Tibial nerve (tissue), 4 donors: ENCODE results near the gene ZNF366. TPM values are rescaled to one million over a fixed set of nuclear protein-coding genes. Genes with fewer than 3 reads are reported as not detected.

ENCODE experiments used
- DNase-seq, 2 donors: peaks; one replicate each; pipeline ENCODE4 v3.0.0-alpha.2; 2019; ENCODE audit warnings: low spot score in 2 of 2
- H3K27ac ChIP-seq, 4 donors: fragments of 200-600 bp; sonication (generic) in 3 of 4; one replicate each; pipeline ENCODE4 v1.5.1; 2017 to 2019; ENCODE audit warnings: mild to moderate bottlenecking in 1 of 4
- H3K27me3 ChIP-seq, 2 donors: fragments of 200-600 bp; sonication (generic) in 1 of 2; one replicate each; pipeline versions ENCODE4 v1.5.1 to v1.6.0; 2017 to 2019
- H3K36me3 ChIP-seq, 3 donors: fragments of 200-600 bp; sonication (generic); one replicate each; pipeline ENCODE4 v1.5.1; 2018 to 2019
- H3K4me1 ChIP-seq, 4 donors: fragments of 200-600 bp; sonication (generic) in 3 of 4; one replicate each; pipeline ENCODE4 v1.5.1; 2017 to 2019
- H3K4me3 ChIP-seq, 4 donors: fragments of 200-600 bp; sonication (generic) in 3 of 4; one replicate each; pipeline ENCODE4 v1.5.1; 2017 to 2019; ENCODE audit warnings: mild to moderate bottlenecking in 1 of 4, moderate library complexity in 1 of 4
- H3K9me3 ChIP-seq, 4 donors: fragments of 200-600 bp; sonication (generic) in 3 of 4; one replicate each; pipeline ENCODE4 v1.5.1; 2017 to 2019
- EP300 ChIP-seq, 2 donors: sonication (generic); formaldehyde crosslinking; IDR thresholded peaks; one replicate each; pipeline ENCODE4 v1.6.1; 2017; ENCODE audit warnings: antibody characterized with exemption in 2 of 2, mild to moderate bottlenecking in 1 of 2
- POLR2A ChIP-seq, 2 donors: fragments of 450-650 bp; IDR thresholded peaks; one replicate each; pipeline ENCODE4 v1.6.1; 2017; ENCODE audit warnings: antibody characterized with exemption in 2 of 2, mild to moderate bottlenecking in 2 of 2, moderate library complexity in 2 of 2
- WGBS, 2 donors: methylation state at CpG; one replicate each; pipeline ENCODE4 v1.1.5; 2018; 5-methylcytosine and 5-hydroxymethylcytosine counted together
- total RNA-seq, 4 donors: library from RNA; depleted of rRNA; stranded (reverse); fragments of >200 nt; gene quantifications; one replicate each; pipeline ENCODE4 v1.1.0, GENCODE V29; 2016
- TF ChIP-seq, protein P1 (sequence below), 5 experiments: fragments of 200-600 bp in 3 of 5; fragments of 450-650 bp in 2 of 5; sonication (generic) in 3 of 5; IDR thresholded peaks; one replicate each; pipeline ENCODE4 v1.5.1; 2016 to 2019; ENCODE audit warnings: antibody characterized with exemption in 5 of 5, mild to moderate bottlenecking in 3 of 5, moderate library complexity in 2 of 5

ZNF366 gene
- total RNA-seq, 4 donors from 2014 or later = 3.3 to 10.6 (median 5.2) TPM

DNA sequence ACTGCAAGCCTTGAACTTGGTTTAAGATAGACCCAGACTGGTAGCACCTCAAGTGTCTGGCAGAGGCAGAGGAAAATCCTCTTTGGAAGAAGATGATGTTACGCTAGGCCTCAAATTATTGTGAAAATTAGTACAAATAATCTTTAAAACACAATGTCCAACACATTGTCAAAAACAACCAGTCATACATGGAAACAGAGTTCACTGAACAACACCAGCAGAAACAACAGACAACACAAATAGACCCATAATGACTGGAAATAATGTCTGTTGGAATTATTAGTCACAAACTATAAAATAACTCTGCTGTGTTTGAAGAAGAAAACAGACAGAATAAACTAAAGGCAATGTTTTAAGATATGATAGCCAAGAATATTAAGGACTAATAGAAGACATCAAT lies 15.4 kb upstream of the ZNF366 start:
- H3K4me1 ChIP-seq = peaks cover 0 to 13% (median 5%) of the 10 kb centered on the region in 4 donors
- WGBS, 2 donors = 96 to 100% methylated on average over 1 of the region's 1 CpG
- H3K27ac ChIP-seq = no peak overlapping the region
- peaks cover 0 to 9% (median 0%) of the 10 kb centered on the region in 4 donors for H3K9me3 ChIP-seq
- H3K4me3 ChIP-seq = no peak overlapping the region
- no peak for DNase-seq
- H3K27me3 ChIP-seq = no peaks in the 10 kb centered on the region
- TF ChIP-seq, protein P1, sequence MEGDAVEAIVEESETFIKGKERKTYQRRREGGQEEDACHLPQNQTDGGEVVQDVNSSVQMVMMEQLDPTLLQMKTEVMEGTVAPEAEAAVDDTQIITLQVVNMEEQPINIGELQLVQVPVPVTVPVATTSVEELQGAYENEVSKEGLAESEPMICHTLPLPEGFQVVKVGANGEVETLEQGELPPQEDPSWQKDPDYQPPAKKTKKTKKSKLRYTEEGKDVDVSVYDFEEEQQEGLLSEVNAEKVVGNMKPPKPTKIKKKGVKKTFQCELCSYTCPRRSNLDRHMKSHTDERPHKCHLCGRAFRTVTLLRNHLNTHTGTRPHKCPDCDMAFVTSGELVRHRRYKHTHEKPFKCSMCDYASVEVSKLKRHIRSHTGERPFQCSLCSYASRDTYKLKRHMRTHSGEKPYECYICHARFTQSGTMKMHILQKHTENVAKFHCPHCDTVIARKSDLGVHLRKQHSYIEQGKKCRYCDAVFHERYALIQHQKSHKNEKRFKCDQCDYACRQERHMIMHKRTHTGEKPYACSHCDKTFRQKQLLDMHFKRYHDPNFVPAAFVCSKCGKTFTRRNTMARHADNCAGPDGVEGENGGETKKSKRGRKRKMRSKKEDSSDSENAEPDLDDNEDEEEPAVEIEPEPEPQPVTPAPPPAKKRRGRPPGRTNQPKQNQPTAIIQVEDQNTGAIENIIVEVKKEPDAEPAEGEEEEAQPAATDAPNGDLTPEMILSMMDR (IDR thresholded peaks at IDR 0.05) = no peak
- TF ChIP-seq POLR2A (IDR thresholded peaks at IDR 0.05) = no peak
- TF ChIP-seq EP300 (IDR thresholded peaks at IDR 0.05) = no peak
- no peaks in the 10 kb centered on the region for H3K36me3 ChIP-seq

DNA sequence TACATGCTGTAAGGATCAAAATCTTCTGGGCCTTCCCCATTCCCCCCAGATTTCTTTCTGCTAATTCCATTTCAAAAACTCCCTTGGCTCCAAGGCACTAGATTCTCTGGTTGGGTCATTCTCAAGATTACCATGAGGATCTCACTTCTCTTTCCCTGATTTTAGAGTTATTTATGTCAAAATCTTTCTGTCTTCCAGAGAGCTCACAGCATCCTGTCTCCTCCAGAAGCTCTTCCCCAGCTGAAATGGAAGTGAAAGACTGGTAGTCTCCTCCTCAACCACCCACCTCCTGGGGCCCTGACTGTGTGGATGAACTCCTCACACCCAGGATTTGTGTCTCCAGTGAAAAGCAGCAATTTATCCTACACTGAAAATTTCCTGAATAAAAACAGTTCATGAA lies 11.9 kb upstream of the ZNF366 start:
- no peak overlapping the region for H3K4me3 ChIP-seq
- H3K36me3 ChIP-seq = no peaks in the 10 kb centered on the region
- H3K27ac ChIP-seq = peak overlapping the region in 2 of 4 donors; percentile 63 to 67

DNA sequence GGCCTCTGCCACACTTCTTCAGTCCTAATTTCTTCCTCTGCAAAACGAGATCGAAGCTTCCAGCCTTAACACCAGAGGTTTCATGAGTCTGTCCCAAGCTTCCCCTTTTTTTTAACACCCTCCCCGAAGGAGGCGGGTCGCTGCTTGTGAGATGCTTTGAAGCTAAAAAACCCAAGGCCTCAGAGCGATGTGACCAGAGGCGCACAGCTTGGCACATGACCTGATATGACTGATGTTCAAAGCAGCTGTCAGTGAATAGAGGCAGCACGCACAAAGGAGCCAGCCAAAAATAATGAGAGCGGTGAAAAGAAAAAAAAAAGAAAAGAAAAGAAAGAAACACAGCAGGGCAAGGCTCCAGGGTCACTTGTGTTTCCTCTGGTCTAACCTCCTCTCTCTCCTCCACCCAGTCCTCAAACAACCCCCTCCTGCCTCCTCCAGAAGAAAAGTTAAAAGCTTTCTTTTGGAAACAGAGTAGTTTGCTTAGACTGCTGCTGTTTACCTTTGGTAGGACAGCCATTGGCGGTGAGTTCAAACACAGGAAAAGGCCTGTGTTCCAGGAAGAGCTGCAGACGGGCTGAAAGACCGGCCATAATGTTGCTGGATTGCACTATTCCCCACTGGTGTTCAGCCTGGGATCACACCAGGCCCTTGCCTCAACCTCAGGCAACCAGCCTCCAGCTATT lies 10.9 kb upstream of the ZNF366 start:
- Histone ChIP-seq H3K9me3 (peaks cover 0 to 9% (median 0%) of the 10 kb centered on the region in 4 donors), H3K27me3 (no peaks in the 10 kb centered on the region), H3K4me3 (no peak overlapping the region), H3K36me3 (no peaks in the 10 kb centered on the region), H3K4me1 (peaks cover 0 to 16% (median 5%) of the 10 kb centered on the region in 4 donors), H3K27ac (peak overlapping the region in 3 of 4 donors; percentile 32 to 67 (median 63))
- peak; percentile 38 to 47 for DNase-seq
- 31 to 37% methylated on average over 12 of the region's 12 CpGs for WGBS, 2 donors
- TF ChIP-seq, protein P1 (IDR thresholded peaks at IDR 0.05) = no peak
- TF ChIP-seq POLR2A (IDR thresholded peaks at IDR 0.05) = no peak
- no peak for TF ChIP-seq EP300 (IDR thresholded peaks at IDR 0.05)

More for the DNA sequence above, 11.9 kb upstream of the ZNF366 start:
- Histone ChIP-seq H3K4me1 (peaks cover 0 to 16% (median 5%) of the 10 kb centered on the region in 4 donors), H3K9me3 (peaks cover 0 to 9% (median 0%) of the 10 kb centered on the region in 4 donors), H3K27me3 (no peaks in the 10 kb centered on the region)
- TF ChIP-seq EP300 (IDR thresholded peaks at IDR 0.05) = no peak
- TF ChIP-seq POLR2A (IDR thresholded peaks at IDR 0.05) = no peak
- TF ChIP-seq, protein P1 (IDR thresholded peaks at IDR 0.05) = no peak
- no peak for DNase-seq

GRCh38 chr5:72516916-72517315 lies 9.7 kb upstream of the ZNF366 start:
- peaks cover 0 to 3% (median 0%) of the 10 kb centered on the region in 4 donors for H3K9me3 ChIP-seq
- no peak for TF ChIP-seq POLR2A (IDR thresholded peaks at IDR 0.05)
- no peak for TF ChIP-seq EP300 (IDR thresholded peaks at IDR 0.05)
- TF ChIP-seq, protein P1 (IDR thresholded peaks at IDR 0.05) = no peak
- DNase-seq = no peak

DNA sequence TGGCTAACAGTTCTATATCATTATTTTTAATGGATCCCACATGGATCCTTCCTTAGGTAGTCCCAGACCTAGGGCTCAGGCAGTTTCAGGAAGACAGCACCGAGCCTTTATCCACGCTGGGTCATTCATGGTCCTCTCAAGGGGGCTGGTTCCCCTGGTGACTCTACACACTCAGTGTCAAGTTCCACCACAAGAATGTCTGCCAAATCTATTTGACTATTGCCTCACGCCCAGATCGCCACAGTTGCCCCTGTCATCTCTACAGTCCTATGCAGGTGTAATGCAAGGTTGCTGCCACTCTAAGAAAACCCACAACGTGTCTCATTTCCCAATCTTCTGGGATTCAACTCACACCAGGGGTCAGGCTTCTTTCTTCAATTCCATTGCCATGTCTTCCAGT lies 8.0 kb upstream of the ZNF366 start:
- TF ChIP-seq, protein P1 (IDR thresholded peaks at IDR 0.05) = no peak
- TF ChIP-seq POLR2A (IDR thresholded peaks at IDR 0.05) = no peak
- no peak for TF ChIP-seq EP300 (IDR thresholded peaks at IDR 0.05)
- H3K9me3 ChIP-seq = peaks cover 0 to 3% (median 0%) of the 10 kb centered on the region in 4 donors
- no peaks in the 10 kb centered on the region for H3K27me3 ChIP-seq
- H3K4me3 ChIP-seq = no peak overlapping the region
- H3K36me3 ChIP-seq = no peaks in the 10 kb centered on the region
- WGBS, 2 donors = 93 to 97% methylated on average over 5 of the region's 5 CpGs
- DNase-seq = no peak
- H3K4me1 ChIP-seq = peaks cover 0 to 24% (median 5%) of the 10 kb centered on the region in 4 donors
- no peak overlapping the region for H3K27ac ChIP-seq

More at GRCh38 chr5:72516916-72517315, 9.7 kb upstream of the ZNF366 start:
- H3K27me3 ChIP-seq = no peaks in the 10 kb centered on the region
- H3K27ac ChIP-seq = no peak overlapping the region
- 96% methylated on average over 2 of the region's 2 CpGs for WGBS, 2 donors
- H3K36me3 ChIP-seq = no peaks in the 10 kb centered on the region
- peaks cover 0 to 16% (median 5%) of the 10 kb centered on the region in 4 donors for H3K4me1 ChIP-seq
- H3K4me3 ChIP-seq = no peak overlapping the region
